GM12873 (cell line): Measurements from ENCODE around the gene MGMT.

Experiments used
- TF ChIP-seq, protein P1 (sequence below): IDR thresholded peaks from 2 replicates; pipeline ENCODE4 v1.5.1; 2012; ENCODE audit warnings: low read depth, mild to moderate bottlenecking, moderate library complexity, low read length, control low read depth; ENCODE audit not compliant: insufficient read depth; ENCODE audit errors: missing control alignments

Gene MGMT

DNA sequence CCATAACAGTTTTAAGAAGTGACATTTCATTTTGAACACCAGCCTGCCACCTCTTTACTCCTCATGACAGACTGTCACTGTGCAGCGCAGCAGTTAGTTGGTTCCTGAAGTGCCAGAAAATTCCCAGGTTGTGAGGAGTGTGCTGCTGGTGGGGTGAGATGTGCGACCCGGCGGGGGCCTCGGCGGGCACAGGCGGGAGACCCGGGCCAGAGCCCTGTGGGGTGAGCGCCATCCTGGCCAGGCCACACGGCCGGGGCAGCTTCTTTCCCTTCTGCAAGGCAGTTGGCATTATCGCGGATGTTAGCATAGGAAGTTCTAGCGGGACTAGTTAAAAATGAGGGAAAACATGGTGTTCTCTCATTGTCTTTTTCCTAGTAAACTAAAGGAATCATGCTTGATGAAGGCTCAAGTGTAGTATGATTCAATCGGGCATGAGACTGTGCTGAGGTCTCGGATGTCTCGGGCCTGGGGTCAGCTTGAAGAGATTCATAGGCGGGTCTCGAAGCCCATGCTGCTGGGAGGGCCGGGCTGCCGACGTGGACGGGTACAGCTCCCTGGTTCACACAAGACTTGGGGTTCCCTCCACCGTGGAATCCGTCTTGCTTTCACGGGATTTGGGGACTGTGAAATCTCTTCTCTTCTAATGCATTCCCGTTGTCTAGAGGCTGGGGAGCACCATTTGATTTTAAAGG is 56.1 kb downstream of the MGMT start:
- TF ChIP-seq, protein P1, sequence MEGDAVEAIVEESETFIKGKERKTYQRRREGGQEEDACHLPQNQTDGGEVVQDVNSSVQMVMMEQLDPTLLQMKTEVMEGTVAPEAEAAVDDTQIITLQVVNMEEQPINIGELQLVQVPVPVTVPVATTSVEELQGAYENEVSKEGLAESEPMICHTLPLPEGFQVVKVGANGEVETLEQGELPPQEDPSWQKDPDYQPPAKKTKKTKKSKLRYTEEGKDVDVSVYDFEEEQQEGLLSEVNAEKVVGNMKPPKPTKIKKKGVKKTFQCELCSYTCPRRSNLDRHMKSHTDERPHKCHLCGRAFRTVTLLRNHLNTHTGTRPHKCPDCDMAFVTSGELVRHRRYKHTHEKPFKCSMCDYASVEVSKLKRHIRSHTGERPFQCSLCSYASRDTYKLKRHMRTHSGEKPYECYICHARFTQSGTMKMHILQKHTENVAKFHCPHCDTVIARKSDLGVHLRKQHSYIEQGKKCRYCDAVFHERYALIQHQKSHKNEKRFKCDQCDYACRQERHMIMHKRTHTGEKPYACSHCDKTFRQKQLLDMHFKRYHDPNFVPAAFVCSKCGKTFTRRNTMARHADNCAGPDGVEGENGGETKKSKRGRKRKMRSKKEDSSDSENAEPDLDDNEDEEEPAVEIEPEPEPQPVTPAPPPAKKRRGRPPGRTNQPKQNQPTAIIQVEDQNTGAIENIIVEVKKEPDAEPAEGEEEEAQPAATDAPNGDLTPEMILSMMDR = no peak

DNA sequence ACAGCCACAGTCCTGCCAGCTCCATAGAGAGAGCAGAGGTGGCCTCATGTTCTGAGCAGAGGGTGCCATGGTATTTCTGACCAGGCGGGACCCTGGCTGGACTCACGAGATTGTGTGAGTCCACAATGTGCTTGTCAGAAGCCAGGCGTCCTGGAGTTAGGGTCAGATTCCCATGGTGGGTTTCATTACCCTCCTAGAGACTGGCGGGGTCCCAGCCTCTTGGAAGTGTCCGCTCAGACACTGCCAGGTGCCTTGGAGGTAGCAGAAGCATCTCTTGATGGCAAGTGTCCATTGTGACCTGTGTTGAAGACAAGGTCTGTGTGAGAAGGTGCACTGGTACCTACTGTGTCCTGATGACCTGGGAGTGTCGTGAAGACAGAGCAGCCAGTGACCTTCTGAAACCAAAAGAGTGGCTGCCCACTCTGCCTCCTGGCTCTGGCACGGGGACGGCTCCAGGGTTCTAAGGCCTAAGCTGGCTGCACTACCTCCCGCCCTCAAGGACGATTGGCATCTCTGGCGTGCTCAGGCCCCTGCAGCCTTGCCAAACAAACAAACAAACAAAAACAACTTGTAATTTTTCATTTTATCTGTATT is 56.8 kb downstream of the MGMT start:
- TF ChIP-seq, protein P1 = no peak

DNA sequence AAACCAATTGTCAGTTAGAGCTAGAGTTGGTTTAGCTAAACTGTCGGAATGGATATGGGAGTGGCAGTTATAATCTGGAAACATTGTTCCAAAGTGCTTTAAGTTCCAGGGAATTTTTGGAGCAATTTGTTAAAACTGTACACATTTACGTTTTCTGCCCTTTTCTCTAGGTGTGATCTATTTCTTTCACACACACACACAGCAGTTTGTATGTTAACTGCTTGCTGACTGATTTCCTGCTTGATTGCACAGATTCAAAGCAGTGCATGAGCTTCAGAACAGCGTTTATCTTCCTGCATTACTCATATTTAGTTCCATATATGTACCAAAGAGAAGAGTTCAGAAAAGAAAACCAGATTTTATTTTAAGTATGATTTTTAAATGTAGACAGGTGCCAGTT is 57.9 kb downstream of the MGMT start:
- TF ChIP-seq, protein P1 = no peak

DNA sequence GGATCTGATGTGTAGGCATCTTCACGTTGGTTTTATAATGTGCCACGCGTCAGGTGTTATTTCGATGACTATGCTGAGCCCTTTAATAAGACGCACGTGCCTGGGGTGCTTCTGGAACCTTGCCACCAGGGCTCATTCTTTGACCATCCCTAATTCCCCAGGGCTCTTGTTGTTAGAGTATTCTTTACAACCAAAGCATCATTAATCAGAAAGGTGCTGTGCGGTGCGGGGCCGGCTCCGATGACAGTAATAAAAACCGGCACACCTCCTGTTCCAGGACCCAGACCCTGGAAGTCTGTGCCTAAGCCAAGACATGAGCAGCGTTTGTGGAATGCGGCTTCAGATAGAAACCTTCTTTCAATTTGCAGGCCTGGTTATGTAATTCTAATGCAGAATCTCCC is 58.4 kb downstream of the MGMT start:
- TF ChIP-seq, protein P1 = no peak

DNA sequence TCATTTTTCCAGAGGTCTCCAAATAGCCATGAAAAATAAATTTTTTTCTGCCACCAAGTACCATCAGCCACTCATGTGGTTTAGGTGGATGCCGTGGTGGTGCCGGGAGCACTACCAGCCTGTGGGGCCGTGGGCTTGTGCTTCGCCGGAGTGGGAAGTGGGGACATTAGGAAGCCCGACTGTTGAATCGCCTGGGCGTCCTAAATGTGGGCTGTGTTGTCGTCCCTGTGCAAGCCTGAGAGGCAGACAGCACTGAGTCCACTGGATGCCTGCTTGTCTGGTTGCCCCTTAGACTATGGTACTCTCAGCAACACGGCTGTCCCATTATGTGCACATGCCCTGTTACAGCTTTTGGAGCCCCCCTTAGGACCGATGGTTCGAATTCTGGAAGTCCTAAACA is 59.9 kb downstream of the MGMT start:
- TF ChIP-seq, protein P1 = no peak

DNA sequence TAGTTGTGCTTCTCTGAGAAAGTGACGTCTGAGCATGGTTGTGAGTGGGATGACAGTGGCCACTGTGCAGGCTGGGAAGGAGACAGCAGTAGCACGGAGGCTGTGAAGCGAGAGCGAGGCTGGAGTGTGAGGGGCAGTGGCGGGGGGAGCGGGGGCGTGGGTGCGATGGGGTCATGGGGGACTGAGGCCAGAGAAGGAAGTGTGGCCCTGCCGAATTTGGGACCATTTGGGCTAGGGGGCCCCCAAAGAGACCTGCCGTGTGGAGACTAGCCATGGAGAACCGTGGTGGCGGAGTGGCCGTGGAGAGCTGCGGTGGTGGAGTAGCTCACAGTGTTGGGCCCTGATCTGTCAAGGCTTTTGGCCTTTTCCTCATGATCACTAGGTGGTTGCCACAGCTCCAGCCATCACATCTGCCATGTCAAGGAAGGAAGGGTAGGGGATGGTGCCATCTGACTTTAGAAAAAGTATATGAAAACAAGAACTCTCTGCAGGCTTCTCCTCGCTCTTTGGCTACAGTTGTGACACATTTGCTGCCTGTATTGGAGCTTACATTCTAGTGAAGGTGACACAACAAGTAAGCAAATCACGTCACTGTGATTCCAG is 61.4 kb downstream of the MGMT start:
- TF ChIP-seq, protein P1 = no peak

DNA sequence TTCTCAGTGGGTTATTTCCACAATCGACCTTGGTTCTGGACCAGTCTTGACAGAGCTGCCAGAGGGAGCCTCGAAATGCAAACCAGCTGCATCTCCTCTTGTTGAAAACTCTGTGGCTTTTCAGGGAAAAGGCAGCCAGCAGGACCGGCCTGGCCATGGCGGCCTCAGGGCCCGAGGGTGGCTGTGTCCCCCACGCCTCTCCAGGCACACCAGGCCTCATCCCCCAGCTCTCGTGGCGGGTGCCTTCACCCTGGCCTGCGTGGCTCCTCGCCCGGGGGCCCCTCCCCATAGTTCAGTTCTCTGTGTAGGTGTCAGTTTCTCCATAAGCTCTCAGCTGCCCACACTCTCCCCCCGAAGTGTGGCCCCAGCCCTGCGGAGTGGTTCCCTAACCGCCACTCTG is 63.5 kb downstream of the MGMT start:
- TF ChIP-seq, protein P1 = no peak
